Myocyte (in vitro differentiated cells): ENCODE results near the gene KLK4. TPM values are rescaled to one million over a fixed set of nuclear protein-coding genes. Genes with fewer than 3 reads are reported as not detected.
"Not testable (repeated sequence)": the region's sequence is repeated elsewhere in the genome, so short reads cannot be mapped to it uniquely, and the experiment has no call there.

Source experiments
- DNase-seq: peaks from one replicate; pipeline ENCODE4 v3.0.0-alpha.2; 2012; ENCODE audit warnings: low read depth
- total RNA-seq: library from RNA; depleted of rRNA; stranded (reverse); fragments of >200 nt; gene quantifications from 2 replicates; pipeline ENCODE4 v1.2.3, GENCODE V29; 2014

KLK4 gene
- total RNA-seq, 1 donor from 2014 or later = not detected

DNA sequence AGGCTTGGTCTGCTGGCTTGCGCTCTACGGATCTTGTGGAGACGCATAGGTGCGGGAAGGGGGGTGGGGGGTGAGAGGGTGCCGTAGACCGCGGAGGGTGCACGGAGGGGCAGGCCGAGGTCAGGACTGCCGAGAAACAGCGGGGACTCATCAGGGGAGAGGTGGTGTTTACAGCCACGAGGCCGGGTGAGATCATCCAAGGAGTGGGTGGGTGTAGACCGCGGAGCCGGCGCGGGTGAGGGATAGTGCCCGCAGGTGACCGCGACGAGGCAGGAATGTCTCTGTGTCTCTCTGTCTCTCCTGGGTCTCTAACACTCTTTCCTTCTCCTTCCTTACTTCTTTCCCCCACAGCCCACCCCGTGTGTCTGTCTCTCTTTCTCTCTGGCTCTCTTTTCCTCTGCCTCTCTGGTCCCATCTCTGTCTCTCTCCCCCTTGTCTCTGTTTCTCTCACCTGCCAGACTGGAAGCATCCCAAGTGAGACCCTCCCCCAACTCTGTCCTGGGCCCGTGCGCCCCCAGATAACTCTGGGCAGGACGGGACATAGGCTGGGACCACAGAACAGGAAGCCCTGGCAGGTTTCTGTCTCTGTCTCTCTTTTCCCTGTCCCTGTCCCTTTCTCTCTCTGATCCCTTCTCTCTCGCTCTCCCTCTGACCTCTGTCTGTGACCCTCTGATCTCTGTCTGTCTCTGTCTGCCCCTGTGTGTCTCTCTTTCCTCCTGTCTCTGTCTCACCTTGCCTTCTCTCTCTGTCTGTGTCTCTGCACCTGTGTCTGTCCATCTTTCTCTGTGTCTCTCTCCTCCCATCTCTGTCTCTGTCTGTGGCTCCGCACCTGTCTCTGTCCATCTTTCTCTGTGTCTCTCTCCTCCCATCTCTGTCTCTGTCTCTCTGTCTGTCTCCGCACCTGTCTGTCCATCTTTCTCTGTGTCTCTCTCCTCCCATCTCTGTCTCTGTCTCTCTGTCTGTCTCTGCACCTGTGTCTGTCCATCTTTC lies 1.8 kb upstream of the KLK4 start:
- DNase-seq = no peak

DNA sequence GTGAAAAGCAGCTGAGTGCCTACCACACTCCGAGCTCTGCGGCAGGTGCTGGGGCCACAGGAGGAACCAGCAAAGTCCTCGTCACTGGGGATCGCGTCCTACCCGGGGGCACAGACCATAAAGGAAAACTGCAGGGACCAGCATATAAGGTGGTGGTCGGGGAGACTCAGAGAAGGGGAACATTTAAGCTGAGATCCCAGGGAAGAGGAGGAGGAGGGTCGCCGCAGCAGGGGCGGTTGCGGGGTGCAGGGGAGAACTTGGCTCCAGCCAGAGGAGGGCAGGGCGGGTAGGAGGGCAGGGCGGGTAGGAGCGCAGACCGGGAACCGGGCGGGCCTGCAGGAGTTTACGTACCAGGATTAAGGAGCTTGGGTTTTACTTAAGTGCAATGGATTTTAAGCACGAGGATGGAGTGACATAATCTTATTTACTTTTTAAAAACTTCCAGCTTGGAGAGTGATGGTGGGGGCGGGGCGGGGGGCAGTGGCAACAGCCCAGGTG lies 956 bp upstream of the KLK4 start:
- DNase-seq = no peak

DNA sequence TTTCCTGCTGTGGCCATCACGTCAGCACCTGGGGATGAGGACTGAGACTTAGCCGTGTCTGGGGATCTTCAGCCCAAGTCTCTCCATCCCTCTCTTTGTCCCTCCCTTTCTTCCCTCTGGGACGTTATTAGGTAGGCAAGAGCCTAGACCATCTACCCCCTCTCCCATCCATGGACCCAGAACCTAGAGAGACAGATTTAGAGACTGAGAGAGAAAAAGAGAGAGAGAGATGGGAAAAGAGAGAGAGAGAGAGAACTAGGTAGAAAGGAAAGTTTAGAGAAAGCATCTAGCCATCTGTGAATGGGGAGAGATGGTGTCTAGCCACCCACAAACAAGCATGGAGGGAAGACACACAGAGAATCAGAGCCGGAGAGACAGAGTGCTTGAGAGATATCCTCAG lies 473 bp downstream of the KLK4 start:
- DNase-seq = no peak

DNA sequence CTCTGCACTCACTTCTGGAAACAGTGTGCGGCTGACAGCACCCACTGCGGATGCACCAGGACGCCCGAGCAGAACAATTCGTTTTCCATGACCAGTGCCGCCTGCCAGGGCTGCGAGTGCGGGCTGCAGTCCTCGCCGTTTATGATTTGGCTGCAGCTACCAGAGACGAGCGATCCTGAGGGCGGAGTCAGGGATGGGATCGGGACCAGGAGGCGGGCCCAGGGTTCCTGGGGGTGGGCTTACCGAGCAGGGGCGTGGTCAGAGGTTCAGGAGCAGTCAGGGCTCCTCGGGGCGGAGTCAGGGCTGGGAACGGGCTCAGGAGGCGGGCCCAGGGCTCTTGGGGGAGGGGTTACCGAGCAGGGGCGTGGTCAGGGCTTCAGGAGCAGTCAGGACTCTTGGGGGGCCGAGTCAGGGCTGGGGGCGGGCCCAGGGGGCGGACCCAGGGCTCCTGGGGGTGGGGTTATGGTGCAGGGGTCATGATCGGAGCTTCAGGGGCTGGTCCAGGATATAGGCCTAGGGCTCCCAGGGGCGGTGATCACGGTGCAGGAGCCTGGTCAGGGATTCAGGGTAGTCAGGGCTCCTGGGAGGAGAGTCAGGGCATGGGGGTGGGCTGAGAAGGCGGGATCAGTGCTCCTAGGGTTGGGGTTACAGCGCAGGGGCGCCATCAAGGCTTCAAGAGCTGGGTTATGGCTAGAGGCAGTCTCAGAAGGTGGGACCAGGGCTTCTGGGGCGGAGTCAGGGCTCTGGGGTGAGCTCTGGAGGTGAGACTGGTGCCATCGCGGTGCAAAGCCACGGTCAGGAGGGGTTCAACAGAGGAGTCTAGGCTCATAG lies 1.7 kb downstream of the KLK4 start:
- no peak for DNase-seq

DNA sequence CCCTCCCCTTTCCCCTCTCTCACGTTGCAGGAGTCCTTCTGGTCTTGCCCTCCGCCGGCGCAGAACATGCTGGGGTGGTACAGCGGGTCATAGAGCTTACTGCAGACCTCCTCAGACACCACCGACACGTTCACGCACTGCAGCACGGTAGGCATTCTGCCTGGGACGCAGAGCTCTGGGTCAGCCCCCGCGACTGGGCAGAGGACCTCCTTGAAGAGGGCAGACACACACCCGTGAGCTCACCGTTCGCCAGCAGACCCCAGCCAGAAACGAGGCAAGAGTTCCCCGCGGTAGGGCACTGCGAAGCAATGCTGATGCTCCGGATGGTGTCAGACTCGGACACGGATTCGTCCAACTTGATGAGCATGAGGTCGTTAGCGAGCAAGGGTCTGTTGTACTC lies 2.9 kb downstream of the KLK4 start:
- no peak for DNase-seq

DNA sequence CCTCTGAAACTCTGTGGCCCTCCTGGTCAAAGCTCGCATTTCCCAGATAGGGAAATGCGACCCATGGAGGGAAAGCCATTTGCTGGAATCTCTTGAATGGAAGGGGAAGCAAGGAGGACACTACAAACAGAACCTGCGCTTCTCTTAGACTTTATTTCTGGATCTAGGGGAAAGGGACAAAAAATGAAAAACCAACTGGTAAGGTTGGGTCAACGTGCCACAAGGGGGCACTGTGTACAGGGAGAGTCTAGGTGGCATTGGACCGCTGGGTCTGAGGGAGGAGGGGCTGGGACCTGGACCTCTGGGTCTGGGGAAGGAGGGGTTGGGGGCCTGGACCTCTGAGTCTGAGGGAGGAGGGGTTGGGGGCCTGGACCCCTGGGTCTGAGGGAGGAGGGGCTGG lies 5.0 kb downstream of the KLK4 start:
- DNase-seq = no peak

DNA sequence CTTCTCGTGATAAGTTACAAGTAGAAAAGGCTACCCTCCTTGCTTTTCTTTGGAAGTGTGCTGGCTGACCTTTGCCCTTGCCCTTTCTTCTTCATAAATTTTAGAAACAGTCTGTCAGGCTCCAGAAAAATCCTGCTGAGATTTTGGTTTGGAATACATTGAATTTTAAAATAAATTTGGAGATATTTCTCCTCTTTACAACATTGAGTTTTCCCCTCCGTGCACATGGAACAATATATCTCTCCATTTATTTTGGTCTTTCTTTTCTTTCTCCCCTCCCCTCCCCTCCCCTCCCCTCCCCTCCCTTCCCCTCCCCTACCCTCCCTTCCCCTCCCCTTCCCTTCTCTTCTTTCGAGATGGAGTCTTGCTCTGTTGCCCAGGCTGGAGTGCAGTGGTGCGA lies 8.6 kb downstream of the KLK4 start:
- no peak for DNase-seq

DNA sequence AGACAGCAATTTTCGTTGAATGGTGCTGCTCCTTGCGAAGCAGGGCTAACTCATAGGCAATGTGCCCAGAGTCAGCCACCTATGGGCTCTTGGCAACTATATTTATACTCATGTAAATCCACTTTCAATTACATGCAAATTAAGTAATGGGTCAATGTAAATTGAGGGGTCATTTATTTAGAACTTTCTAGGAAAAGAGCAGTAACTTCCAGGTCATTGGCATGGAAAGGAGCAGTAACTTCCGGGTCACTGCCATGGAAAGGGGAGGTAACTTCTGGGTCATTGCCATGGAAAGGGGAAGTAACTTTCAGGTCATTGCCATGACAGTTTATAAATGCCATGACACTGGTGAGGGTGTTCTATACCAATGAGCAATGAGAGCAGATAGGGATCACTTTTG lies 11.6 kb downstream of the KLK4 start:
- no peak for DNase-seq

DNA sequence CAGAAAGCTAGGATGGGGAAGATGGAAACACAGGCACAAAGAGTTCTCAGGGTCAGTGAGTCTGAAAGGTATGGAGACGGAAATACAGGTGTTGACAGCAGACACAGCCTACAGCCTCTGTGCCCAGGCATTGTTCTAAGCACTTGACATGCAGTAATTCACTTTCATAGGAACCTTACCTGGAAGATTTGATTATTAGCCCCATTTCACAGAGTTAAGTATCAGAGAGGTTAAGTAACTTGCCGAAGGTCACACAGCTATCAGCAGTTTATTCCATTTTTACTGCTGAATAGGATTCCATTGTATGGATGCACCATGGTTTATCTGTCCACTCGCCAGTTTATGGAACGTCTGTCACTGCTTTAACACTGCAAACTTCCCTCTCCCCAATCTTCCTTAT lies 13.2 kb downstream of the KLK4 start:
- no peak for DNase-seq

DNA sequence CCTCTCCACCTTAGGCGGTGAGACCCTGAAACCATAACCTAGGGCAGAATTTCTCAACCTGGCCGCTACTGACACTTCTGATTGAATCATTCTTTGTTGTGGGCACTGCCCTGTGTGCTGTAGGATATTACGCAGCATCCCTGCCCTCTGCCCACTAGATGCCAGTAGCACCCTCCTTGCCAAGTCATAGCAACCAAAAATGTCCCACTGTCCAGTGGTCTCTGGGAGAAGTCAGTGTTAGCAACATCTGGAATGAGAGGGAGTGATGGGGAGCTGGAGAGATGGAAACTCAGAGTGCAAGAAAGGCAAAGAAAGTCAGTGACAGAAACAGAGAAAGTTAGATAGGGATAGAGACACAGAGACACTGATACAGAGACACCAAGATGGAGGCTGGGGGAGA lies 13.6 kb downstream of the KLK4 start:
- DNase-seq = no peak

DNA sequence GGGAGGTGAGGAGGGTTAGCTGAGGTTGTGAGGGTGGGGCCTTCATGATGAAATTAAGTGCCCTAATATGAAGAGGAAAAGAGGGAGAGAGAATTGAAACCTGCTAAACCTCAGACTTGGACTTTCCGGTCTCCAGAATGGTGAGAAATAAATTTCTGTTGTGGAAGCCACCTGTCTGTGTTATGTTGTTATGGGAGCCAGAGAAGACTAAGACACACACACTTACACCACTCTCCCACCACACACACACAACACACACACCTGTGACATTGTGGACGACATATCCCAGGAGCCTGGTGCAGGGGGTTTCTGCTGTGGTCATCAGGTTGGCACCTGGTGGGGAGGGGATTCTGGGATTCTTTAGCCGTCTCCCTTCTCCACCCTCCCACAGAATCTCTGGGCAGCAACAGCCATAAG lies 14.0 kb downstream of the KLK4 start:
- DNase-seq = peak; percentile 17

DNA sequence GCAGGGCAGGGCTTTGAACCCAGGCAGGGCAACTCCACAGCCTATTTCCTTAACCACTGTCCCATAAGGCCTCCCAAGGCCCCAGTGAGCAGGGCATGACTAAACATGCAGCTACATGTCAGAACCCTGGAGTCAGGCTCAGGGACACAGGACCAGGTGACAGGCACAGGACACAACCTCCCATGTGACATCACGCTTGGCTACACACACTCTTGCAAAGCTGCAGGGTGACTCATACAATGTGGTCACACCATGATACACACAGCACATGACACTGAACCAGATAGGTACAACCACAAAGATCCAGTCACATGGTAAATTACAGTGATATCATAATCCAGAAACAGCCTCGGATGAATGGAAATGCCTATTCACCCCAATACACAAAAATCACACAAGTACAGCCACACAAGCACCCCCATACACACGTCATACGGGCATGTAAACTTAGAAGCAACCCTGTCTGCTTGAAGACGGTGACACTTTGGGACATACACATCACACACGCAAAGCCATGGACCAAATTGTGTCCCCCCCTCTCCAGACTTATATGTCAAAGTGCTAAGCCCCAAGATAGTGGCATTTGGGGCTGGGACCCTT lies 14.5 kb downstream of the KLK4 start:
- DNase-seq = peak; percentile 88

DNA sequence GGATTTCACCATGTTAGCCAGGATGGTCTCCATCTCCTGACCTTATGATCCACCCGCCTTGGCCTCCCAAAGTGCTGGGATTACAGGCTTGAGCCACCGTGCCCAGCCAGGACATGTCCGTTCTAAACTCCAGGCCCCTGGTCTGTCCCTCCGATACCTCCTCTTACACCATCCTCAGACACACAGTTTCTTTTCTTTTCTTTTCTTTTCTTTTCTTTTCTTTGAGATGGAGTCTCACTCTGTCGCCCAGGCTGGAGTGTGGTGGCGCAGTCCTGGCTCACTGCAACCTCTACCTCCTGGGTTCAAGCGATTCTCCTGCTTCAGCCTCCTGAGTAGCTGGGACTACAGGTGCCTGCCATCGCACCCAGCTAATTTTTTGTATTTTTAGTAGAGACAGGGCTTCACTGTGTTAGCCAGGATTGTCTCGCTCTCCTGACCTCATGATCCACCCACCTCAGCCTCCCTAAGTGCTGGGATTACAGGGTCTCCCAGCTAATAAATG lies 15.1 kb downstream of the KLK4 start:
- DNase-seq = not testable (repeated sequence)

DNA sequence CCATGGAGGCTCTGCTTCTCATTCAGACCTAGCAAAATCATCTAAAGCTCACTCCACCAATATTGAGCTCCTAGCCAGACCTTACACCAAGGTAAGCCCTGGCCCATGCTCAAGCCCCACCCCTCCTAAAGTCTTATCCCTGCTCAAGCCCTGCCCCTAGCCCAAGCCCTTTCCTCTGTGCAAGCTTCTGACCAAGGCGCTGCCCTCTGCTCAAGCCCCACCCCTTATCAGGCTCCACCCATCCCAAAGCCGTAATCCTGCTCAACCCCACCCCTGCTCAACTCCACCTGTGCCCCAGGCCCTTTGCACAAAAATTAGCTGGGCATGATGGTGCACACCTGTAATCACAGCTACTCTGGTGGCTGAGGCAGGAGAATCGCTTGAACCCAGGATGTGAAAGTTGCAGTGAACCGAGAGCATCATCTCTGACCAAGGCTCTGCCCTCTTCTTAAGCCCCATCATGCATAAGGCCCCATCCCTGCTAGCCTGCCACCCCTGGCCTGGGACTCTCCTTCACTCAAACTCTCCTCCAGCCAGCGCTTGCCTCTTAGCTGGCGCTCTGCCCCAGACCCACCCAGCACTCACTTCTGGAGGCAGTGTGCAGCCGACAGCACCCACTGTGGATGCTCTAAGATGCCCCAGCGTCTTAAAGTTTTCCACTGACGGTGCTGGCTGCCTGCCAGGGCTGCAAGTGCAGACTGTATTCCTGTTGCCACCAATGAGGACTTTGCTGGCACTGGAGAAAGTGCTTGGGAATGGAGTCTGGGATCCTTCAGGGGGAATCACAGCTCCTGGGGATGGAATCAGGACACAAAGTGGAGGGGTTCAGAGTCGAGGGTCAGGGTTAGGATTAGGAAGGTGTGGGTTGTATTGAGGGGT lies 16.5 kb downstream of the KLK4 start:
- no peak for DNase-seq

DNA sequence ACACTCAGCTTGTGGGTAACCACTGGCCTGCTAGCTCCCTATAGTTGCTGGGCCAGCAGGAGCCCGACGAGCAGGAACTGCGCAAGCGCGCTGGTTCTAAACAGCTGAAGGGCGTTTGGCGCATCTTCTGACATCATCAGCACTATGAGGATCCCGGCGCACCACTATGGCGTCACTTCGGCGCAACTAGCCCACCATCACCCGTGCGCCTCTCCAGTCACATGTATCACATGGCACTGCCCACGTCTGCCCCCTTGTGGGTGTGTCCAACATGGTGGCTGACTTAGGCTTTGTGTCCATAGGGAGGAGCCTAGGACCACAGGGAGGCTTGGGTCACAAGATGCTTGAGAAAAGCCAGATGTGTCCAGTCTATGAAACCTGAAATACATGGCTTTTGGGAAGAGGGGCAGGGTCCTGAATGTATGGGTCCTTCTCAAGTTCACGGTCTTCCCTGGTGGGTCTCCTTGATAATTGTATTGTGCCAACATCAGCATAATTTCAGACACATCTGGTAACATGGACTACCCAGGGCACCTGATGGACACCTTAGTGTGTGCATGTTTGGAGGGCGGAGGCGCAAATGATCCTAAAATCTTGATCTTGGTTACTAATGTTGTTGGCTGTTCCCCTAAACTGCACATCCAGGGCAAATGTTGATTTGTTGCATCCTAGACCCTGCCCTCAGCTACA lies 18.0 kb downstream of the KLK4 start:
- no peak for DNase-seq

DNA sequence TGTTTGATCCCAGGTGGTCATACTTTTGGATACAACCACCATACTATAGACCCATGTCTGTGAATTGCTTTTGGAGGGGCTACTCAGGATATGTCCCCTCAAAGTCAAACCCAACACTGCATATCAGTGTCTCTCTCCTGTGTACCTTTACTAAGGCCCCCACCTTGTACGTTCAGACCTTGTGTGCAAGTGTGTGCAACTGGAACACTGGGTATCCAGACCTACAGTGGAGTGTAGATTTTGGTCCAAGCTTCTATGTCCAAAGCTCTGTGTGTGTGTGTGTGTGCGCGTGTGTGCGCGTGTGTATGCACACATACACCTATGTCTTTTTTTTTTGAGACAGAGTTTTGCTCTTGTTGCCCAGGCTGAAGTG lies 20.0 kb downstream of the KLK4 start:
- DNase-seq = no peak

DNA sequence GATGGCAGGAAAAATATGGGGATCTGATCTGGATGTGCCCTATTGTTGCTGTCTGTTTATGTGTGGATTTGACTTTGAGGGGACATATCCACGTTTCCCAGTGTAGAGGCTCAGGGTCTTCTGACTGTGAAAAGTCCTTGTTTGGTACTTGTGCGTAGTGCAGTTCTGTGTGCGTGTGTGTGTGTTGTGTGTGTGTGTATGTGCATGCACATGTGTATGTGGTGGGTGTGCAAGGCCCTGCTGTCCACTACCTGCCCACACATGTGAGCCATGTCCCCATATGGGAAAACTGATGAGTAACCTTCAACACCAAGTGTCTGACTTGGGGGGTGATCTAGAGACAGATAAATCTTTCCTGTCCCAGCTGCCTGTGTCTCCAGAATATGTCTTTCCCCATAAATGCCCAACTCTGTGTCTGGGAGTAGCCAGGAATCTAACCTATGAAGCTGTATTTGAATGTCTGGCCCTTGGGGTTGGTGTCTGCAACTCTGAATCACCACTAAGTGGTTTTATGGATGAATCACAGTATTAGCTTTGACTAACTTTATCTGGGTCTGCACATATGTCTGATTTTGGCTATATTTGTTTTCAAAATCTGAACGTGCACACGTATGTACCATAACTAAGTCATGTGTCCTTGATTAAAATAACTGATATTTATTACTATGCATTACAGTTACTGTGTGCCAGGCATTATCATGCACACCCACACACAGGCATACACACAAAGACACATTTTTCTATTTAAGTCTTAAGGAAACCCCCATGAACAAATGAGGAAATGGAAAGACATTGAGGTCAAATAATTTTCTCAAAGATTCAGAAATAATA lies 20.6 kb downstream of the KLK4 start:
- peak; percentile 18 for DNase-seq

DNA sequence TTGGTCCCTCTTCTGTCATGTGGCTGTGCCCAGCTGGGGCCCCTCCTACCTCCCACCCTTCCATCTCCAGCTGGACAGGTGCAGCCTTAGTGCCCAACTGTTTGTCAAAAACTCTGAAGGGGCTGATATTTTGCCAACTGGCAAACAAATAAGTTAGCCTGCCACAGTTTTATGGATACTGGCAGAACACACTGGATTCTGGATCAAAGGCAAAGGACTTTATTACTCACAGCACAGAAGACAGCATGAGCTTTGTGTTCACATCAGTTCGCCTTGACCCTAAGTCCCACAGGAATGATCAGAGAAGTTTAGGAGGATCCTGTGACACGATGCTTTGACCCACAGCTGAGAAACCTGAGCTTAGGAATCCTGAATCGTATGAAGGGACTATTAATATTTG lies 21.6 kb downstream of the KLK4 start:
- DNase-seq = peak; percentile 37

DNA sequence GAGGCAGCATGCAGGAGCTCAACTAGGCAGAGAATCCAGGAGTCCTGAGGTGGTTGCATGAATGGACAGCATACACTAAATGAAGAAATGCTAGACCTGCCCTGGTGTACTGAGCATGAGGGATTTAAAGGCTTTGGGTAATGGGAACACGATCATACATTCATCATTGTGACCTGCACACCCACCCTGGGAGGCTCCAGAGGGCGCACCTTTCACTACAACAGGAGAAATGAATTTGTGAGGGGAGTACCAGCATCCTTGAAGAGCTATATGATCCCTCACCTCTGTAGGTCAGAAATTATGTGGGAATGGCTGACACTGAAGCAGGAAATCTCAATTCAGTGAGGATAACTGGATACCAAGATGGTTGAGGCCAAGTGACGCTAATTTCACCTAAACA lies 29.0 kb downstream of the KLK4 start:
- DNase-seq = no peak
